HepG2 (cell line): ENCODE results near the gene DYNC1I2. TPM values are rescaled to one million over a fixed set of nuclear protein-coding genes. Genes with fewer than 3 reads are reported as not detected.
A peak's percentile ranks its signal among the peaks of the same experiment; 100 is the strongest.

Source experiments
- ATAC-seq: fragments of 200-7000 bp; cut with Tn5 transposase; 3 replicates; pipeline ENCODE4 v1.9.1; 2020; ENCODE audit warnings: mild to moderate bottlenecking, moderate library complexity
- BruUV-seq: library from RNA; stranded (reverse); fragments of 400-500 nt; replicated peaks from 2 replicates; lab custom pipeline; 2021; lab: Mats Ljungman, UMichigan
- CTCF ChIA-PET: fragments of 300-600 bp; formaldehyde crosslinking; extraction: SDS; loops from one replicate; lab custom pipeline; 2021; ENCODE audit warnings: low total read pairs, inconsistent platforms, low intra/inter-chr PET ratio; lab: Yijun Ruan, JAX
- POLR2A ChIA-PET: fragments of 350-600 bp; sonication (Branson Sonifier 250); formaldehyde crosslinking; loops from one replicate; lab custom pipeline; 2020; ENCODE audit warnings: antibody characterized with exemption, inconsistent platforms; lab: Yijun Ruan, JAX
- DNase-seq: peaks from one replicate; pipeline ENCODE4 v3.0.0-alpha.2; 2015; ENCODE audit warnings: low spot score
- FAIRE-seq: peaks from 3 replicates; lab custom pipeline; 2011; peaks lifted over from hg19 to GRCh38; lab: Jason Lieb, UNC
- H2AFZ ChIP-seq: one replicate; pipeline ENCODE4 v1.6.1; 2011; ENCODE audit warnings: low read length, inconsistent platforms
- H3K27ac ChIP-seq: fragments of 300-600 bp; 3 replicates; pipeline ENCODE4 v1.8.0; 2011; ENCODE audit warnings: mixed run types, mild to moderate bottlenecking, mixed read lengths, low read length, inconsistent platforms; ENCODE audit not compliant: insufficient read depth; ENCODE audit errors: extremely low read length
- H3K27me3 ChIP-seq, 2 experiments: fragments of 200-600 bp in 1 of 2; 2 replicates in 1 of 2; 3 replicates in 1 of 2; pipeline versions ENCODE4 v1.6.0 to v1.8.0; 2011; ENCODE audit warnings: low read length in 2 of 2, mild to moderate bottlenecking in 2 of 2, moderate library complexity in 2 of 2, inconsistent platforms in 1 of 2; ENCODE audit not compliant: insufficient read depth in 2 of 2, control insufficient read depth in 1 of 2
- H3K36me3 ChIP-seq, 2 experiments: fragments of 200-600 bp in 1 of 2; replicated peaks in 1 of 2; 2 replicates in 1 of 2; 3 replicates in 1 of 2; pipeline versions ENCODE4 v1.5.1 to v1.8.0; 2011; ENCODE audit warnings: low read length in 2 of 2, inconsistent platforms in 1 of 2; ENCODE audit not compliant: insufficient read depth in 2 of 2, control insufficient read depth in 1 of 2
- H3K4me1 ChIP-seq: 2 replicates; pipeline ENCODE4 v1.5.1; 2012; ENCODE audit warnings: low read length, inconsistent platforms; ENCODE audit not compliant: insufficient read depth
- H3K4me2 ChIP-seq: 2 replicates; pipeline ENCODE4 v1.6.0; 2011; ENCODE audit warnings: low read depth, low read length, inconsistent platforms
- H3K4me3 ChIP-seq, 3 experiments: fragments of 200-600 bp in 1 of 3; sonication (generic), shearing (Covaris generic) in 1 of 3; replicated peaks in 1 of 3; 2 replicates each; pipeline ENCODE4 v1.5.1; 2011 to 2016; ENCODE audit warnings: low read length in 3 of 3, inconsistent platforms in 2 of 3, low read depth in 2 of 3, mild to moderate bottlenecking in 2 of 3, control low read depth in 1 of 3, mixed read lengths in 1 of 3; ENCODE audit not compliant: insufficient read depth in 1 of 3
- H3K79me2 ChIP-seq: one replicate; pipeline ENCODE4 v1.6.1; 2011; ENCODE audit warnings: low read length, inconsistent platforms; ENCODE audit not compliant: insufficient read depth
- H3K9ac ChIP-seq: 2 replicates; pipeline ENCODE4 v1.6.0; 2011; ENCODE audit warnings: mild to moderate bottlenecking, low read depth, low read length, inconsistent platforms; ENCODE audit not compliant: insufficient read depth
- H3K9me3 ChIP-seq: 2 replicates; pipeline ENCODE4 v1.5.1; 2012; ENCODE audit warnings: mild to moderate bottlenecking, low read length
- H4K20me1 ChIP-seq: 2 replicates; pipeline ENCODE4 v1.6.0; 2011; ENCODE audit warnings: inconsistent platforms, mild to moderate bottlenecking, low read length, moderate library complexity; ENCODE audit not compliant: insufficient read depth
- BORCS8-MEF2B ChIP-seq: sonication (generic); formaldehyde crosslinking; IDR thresholded peaks from 2 replicates; pipeline ENCODE4 v1.8.0; 2022; ENCODE audit warnings: mild to moderate bottlenecking, missing genetic modification reagents
- GZF1 ChIP-seq: sonication (generic); formaldehyde crosslinking; IDR thresholded peaks from 2 replicates; pipeline ENCODE4 v1.5.1; 2020; ENCODE audit warnings: mild to moderate bottlenecking, missing genetic modification reagents
- RBFOX2 ChIP-seq: fragments of 200-400 bp; formaldehyde crosslinking; IDR thresholded peaks from 2 replicates; pipeline ENCODE4 v1.6.1; 2017; ENCODE audit warnings: low read depth, mild to moderate bottlenecking, low read length
- RXRA ChIP-seq: sonication (generic); formaldehyde crosslinking; IDR thresholded peaks from 2 replicates; pipeline ENCODE4 v1.5.1; 2020; ENCODE audit warnings: missing genetic modification reagents
- SP140L ChIP-seq: sonication (generic); formaldehyde crosslinking; IDR thresholded peaks from 2 replicates; pipeline ENCODE4 v1.4.0; 2020; ENCODE audit warnings: missing genetic modification reagents, borderline replicate concordance
- SRSF4 ChIP-seq: fragments of 200-400 bp; formaldehyde crosslinking; IDR thresholded peaks from one replicate; pipeline ENCODE4 v1.6.1; 2018; ENCODE audit warnings: mild to moderate bottlenecking, low read depth, low read length, moderate library complexity; ENCODE audit not compliant: poor library complexity, severe bottlenecking
- SRSF9 ChIP-seq: fragments of 200-400 bp; formaldehyde crosslinking; IDR thresholded peaks from 2 replicates; pipeline ENCODE4 v1.6.1; 2018; ENCODE audit warnings: borderline replicate concordance, mild to moderate bottlenecking, low read depth, low read length; ENCODE audit not compliant: insufficient read depth, poor library complexity, severe bottlenecking
- SRY ChIP-seq: sonication (generic); formaldehyde crosslinking; IDR thresholded peaks from 2 replicates; pipeline ENCODE4 v1.8.0; 2022; ENCODE audit warnings: mild to moderate bottlenecking, missing genetic modification reagents
- TEAD2 ChIP-seq: sonication (generic); formaldehyde crosslinking; IDR thresholded peaks from 2 replicates; pipeline ENCODE4 v1.9.0; 2021; ENCODE audit warnings: missing genetic modification reagents
- TRIM24 ChIP-seq: sonication (generic); formaldehyde crosslinking; IDR thresholded peaks from 2 replicates; pipeline ENCODE4 v1.8.0; 2022; ENCODE audit warnings: mild to moderate bottlenecking, missing genetic modification reagents
- ZFP82 ChIP-seq: sonication (generic); formaldehyde crosslinking; IDR thresholded peaks from 2 replicates; pipeline ENCODE4 v1.5.1; 2020; ENCODE audit warnings: mild to moderate bottlenecking, missing genetic modification reagents, borderline replicate concordance
- ZNF446 ChIP-seq: sonication (generic); formaldehyde crosslinking; IDR thresholded peaks from 2 replicates; pipeline ENCODE4 v1.5.0; 2020; ENCODE audit warnings: mild to moderate bottlenecking, missing genetic modification reagents
- ZNF746 ChIP-seq: sonication (generic); formaldehyde crosslinking; IDR thresholded peaks from 2 replicates; pipeline ENCODE4 v1.8.0; 2022; ENCODE audit warnings: mild to moderate bottlenecking, missing genetic modification reagents
- WGBS: methylation state at CpG from one replicate; pipeline ENCODE4 v1.1.6; 2017; ENCODE audit warnings: low lambda C conversion rate; 5-methylcytosine and 5-hydroxymethylcytosine counted together
- in situ Hi-C: cut with HindIII; loops from 2 replicates; pipeline ENCODE4 v1.10.0; 2017; ENCODE audit warnings: low pct_unique_long_range_greater_than_20kb; ENCODE audit not compliant: extremely low pct_ligation_motif_present
- intact Hi-C: fragments of 100-400 bp; cut with micrococcal nuclease; formaldehyde crosslinking; loops from one replicate; pipeline ENCODE4 v1.10.0; 2022; ENCODE audit not compliant: unreplicated experiment
- polyA plus RNA-seq, 8 experiments: library from polyadenylated mRNA; depleted of rRNA in 3 of 8; stranded (reverse) in 7 of 8; unstranded in 1 of 8; fragments of >200 nt; fragmentation: Illumina TruSeq in 4 of 8; extraction: Trizol in 4 of 8; gene quantifications; 2 replicates each; pipeline versions ENCODE4 v1.2.1 to v1.2.3, GENCODE V29; 2011 to 2016; ENCODE audit warnings: low read depth in 4 of 8, missing spikeins in 1 of 8, mixed read lengths in 1 of 8; ENCODE audit not compliant: insufficient read depth in 1 of 8
- total RNA-seq, 5 experiments: library from RNA; depleted of rRNA; stranded (reverse); fragments of >200 nt; fragmentation: Illumina TruSeq; extraction: Trizol; gene quantifications; 2 replicates each; pipeline ENCODE4 v1.2.3, GENCODE V29; 2016; ENCODE audit warnings: low read depth in 1 of 5
- TF ChIP-seq, protein P1 (sequence below): sonication (generic); formaldehyde crosslinking; IDR thresholded peaks from 2 replicates; pipeline ENCODE4 v1.8.1; 2022; ENCODE audit warnings: low read depth, mild to moderate bottlenecking, missing genetic modification reagents

DYNC1I2 gene
- total and polyA plus RNA-seq, 2 of the 13 experiments (the other 11 are each of a cell fraction or from before 2014, with no cell fraction given) = 84.0 to 99.8 TPM

DNA sequence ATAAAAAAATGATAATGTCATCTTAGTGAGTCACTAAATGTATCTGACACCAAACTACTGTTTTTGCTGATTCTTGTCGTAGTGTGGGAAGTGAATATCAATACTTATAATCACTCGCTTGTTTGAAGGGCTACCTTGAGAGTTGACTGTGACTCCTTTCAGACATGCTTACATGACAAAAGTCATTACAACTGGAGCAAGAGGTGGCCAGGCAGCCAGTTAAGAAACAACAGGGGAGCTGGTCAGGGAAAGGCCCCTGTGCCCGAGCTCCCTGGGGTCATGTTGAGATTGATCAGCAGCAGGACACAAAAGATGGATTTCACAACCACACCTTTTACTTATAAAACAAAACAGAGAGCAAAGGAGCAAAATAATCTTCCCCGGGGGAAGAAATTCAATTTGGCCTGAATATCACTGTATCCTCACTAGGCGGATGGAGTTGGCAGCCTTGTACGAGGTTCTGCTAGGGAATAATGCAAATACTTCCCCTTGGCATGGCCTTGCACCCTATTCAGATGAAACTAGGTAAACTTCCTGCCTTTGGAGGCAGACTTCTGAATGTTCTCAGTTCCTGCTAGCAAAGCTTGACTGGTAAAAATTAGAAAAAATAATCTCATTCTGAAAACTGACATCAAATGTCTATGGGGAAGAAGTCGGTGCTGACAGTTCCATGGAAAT, 101.2 kb downstream of the DYNC1I2 start (continued):
- TF ChIP-seq SP140L (CRISPR knock-in tag) = no peak
- TF ChIP-seq SRY (CRISPR knock-in tag) = no peak
- no peak for TF ChIP-seq ZNF746 (CRISPR knock-in tag)
- TF ChIP-seq, protein P1, sequence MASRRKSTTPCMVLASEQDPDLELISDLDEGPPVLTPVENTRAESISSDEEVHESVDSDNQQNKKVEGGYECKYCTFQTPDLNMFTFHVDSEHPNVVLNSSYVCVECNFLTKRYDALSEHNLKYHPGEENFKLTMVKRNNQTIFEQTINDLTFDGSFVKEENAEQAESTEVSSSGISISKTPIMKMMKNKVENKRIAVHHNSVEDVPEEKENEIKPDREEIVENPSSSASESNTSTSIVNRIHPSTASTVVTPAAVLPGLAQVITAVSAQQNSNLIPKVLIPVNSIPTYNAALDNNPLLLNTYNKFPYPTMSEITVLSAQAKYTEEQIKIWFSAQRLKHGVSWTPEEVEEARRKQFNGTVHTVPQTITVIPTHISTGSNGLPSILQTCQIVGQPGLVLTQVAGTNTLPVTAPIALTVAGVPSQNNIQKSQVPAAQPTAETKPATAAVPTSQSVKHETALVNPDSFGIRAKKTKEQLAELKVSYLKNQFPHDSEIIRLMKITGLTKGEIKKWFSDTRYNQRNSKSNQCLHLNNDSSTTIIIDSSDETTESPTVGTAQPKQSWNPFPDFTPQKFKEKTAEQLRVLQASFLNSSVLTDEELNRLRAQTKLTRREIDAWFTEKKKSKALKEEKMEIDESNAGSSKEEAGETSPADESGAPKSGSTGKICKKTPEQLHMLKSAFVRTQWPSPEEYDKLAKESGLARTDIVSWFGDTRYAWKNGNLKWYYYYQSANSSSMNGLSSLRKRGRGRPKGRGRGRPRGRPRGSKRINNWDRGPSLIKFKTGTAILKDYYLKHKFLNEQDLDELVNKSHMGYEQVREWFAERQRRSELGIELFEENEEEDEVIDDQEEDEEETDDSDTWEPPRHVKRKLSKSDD (CRISPR knock-in tag) = no peak
- no peak for TF ChIP-seq BORCS8-MEF2B (CRISPR knock-in tag)

DNA sequence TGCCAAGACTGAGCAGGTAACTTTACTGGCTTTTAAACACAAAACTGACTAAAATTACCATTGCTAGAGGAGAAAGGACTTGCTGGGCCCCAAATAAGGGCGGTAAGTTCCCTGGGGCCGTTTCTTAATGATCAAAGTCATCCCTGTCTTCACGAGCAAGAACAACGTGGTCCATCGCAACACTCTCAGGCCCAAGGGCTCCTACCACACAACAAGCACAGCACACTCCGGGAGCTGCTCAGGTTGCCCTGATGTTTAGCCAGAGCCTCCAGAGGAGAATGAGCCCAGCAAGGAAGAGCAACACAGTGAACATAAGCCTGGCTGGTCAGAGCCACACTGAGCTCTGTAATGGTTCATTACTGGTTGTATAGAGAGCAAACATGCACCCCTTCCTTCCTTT, 102.7 kb downstream of the DYNC1I2 start:
- Histone ChIP-seq H3K36me3 (peaks cover 1 to 7% of the 10 kb centered on the region in 2 experiments; a peak in 1 of 5 replicates), H3K27ac (no peak overlapping the region), H3K79me2 (no peaks in the 10 kb centered on the region), H3K4me1 (peaks cover 36% of the 10 kb centered on the region), H2AFZ (no peak overlapping the region), H3K9me3 (no peaks in the 10 kb centered on the region), H3K27me3 (no peaks in the 10 kb centered on the region), H4K20me1 (no peaks in the 10 kb centered on the region), H3K4me2 (no peak overlapping the region), H3K9ac (no peak overlapping the region), H3K4me3 (no peak overlapping the region)
- ChIA-PET POLR2A (interaction anchor here (0.6 kb wide), 1 partner anchor 336 kb away, joined by 3 read pairs; no protein-coding TSS in a partner anchor), CTCF (no interaction called here)
- no peak for DNase-seq
- in situ Hi-C loops (loop anchor here (10.0 kb wide), 1 partner anchor 315 kb away; the partner anchor contains the start of gene DLX2), intact Hi-C loops (loop anchor here (10.0 kb wide), 1 partner anchor 65 kb away; no protein-coding TSS in a partner anchor)
- WGBS = 95% methylated on average over 6 of the region's 6 CpGs
- FAIRE-seq = no peak
- BruUV-seq = no TSS peak
- 0 out of 3 replicates have a peak, but pooled peaks have one; percentile 31 for ATAC-seq
- TF ChIP-seq RBFOX2 (no peak), SRSF4 (no peak), TRIM24 (no peak), SRSF9 (no peak), ZFP82 (CRISPR knock-in tag) (no peak), GZF1 (CRISPR knock-in tag) (no peak), TEAD2 (CRISPR knock-in tag) (no peak), ZNF446 (no peak), RXRA (CRISPR knock-in tag) (no peak)
